ENCODE results near the gene PHLDA3.

Gene PHLDA3

GRCh38 chr1:201426479-201427310 is 42.3 kb downstream of the PHLDA3 start:
- DNase-seq: no peak

- no peak for DNase-seq
Observed at GRCh38 chr1:201424146-201424545, 44.8 kb downstream of the PHLDA3 start.

GRCh38 chr1:201423655-201424054 is 45.3 kb downstream of the PHLDA3 start:
- DNase-seq: no peak

- DNase-seq: no peak
Observed at GRCh38 chr1:201422436-201423030, 46.5 kb downstream of the PHLDA3 start.

- no peak for DNase-seq
Observed at GRCh38 chr1:201422026-201422425, 47.0 kb downstream of the PHLDA3 start.

GRCh38 chr1:201421041-201421440 is 47.9 kb downstream of the PHLDA3 start:
- DNase-seq: no peak

- DNase-seq: no peak
Observed at GRCh38 chr1:201420608-201421002, 48.4 kb downstream of the PHLDA3 start.

- DNase-seq: no peak
Observed at GRCh38 chr1:201419746-201420607, 49.0 kb downstream of the PHLDA3 start.

- DNase-seq: no peak
Observed at GRCh38 chr1:201419256-201419655, 49.7 kb downstream of the PHLDA3 start.

- no peak for DNase-seq
Observed at GRCh38 chr1:201418461-201418860, 50.5 kb downstream of the PHLDA3 start.

Data from activated naive CD4-positive, alpha-beta T cell treated with Interleukin-2 at 50 U/mL for 16 hours (primary cell).